UCSD-AML1 (cell line): ENCODE data around the gene LMOD3.
A peak's percentile ranks its signal among the peaks of the same experiment; 100 is the strongest.

Source experiments
- DNase-seq: peaks from one replicate; lab custom pipeline; 2025; ENCODE audit not compliant: unreplicated experiment; lab: John Stamatoyannopoulos, UW

The LMOD3 gene

GRCh38 chr3:69126216-69126615 lies 3.8 kb upstream of the LMOD3 start:
- no peak for DNase-seq

DNA sequence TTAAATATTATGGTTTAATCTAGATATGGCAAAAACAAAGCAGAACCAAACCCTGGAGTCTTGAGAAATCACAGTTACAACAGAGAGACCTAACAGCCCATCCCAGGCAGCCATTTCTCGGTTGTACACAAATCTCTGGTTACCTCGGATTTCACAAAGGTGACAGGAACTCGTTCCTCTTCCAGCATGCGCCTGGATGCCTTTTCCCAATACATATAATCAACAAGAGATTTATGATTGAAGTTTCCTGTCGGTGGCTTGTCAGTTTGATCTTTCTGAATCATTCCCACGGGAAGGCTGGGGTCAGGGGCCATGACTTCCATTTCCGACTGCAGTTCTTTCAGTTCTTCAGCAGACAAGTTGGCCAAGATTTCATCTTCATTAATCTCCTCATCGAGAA lies 445 bp downstream of the LMOD3 start:
- DNase-seq, result no peak

GRCh38 chr3:69121513-69121912 lies 882 bp downstream of the LMOD3 start:
- DNase-seq, result no peak

- DNase-seq, result peak; percentile 25
These were observed 1.4 kb downstream of the LMOD3 start for GRCh38 chr3:69120879-69121464.

DNA sequence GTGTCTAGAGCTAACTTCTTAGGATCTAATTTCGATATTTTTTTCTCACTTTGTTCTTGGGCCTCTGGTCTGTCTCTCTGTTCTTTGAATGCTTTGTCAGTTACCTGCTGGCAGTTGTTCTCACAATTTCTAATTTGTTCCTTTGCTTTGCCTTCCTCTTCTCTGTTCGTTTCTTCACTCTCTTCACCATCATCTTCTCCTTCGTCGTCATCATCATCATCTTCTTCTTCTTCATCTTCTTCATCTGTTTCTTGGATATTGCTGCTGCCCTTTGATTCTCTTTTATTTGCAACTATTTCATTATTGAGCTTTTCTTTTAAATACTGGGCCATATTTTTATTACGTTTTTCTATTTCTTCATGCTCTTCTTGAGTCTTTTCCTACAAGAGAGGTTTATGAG lies 2.7 kb downstream of the LMOD3 start:
- no peak for DNase-seq

DNA sequence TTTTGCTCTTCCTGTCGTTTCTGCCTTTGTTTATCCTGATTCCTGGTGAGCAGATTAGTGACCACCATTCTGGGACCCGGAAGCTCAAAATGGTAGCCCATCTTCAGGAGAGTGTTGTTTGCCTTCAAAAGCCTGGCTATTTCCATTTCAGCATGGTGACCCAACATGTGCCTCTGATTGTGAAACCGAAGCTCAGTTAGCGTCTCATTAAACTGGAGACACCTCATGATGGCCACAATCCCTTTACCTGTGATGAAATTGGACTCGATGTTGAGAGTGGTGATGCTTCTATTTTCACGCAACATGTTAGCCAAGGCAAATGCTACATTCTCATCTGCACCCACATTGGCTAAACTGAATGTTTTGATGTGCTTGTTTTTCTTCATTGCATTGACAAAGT lies 3.3 kb downstream of the LMOD3 start:
- DNase-seq, result no peak

DNA sequence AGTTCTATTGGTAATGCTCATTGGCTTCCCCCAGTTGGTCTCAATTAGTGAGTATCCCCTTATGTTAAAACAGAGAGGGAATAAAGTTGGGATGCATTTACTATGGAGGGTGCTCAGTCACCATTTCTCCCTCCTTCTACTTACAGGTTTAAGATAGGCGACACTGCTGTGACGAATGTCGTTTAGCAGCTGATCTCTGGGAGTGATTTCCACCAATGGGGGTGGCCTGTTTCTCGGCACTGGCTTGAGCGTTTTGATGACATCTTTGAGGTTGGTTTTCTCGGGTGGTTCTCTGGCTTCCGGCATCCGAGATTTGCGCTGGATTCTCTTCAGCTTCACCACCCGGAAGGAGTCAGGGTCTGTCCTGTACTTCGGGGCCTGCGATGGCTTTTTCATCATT lies 3.8 kb downstream of the LMOD3 start:
- DNase-seq, result no peak

GRCh38 chr3:69116897-69117296 lies 5.5 kb downstream of the LMOD3 start:
- no peak for DNase-seq

- no peak for DNase-seq
These were observed 6.2 kb downstream of the LMOD3 start for GRCh38 chr3:69116162-69116561.

DNA sequence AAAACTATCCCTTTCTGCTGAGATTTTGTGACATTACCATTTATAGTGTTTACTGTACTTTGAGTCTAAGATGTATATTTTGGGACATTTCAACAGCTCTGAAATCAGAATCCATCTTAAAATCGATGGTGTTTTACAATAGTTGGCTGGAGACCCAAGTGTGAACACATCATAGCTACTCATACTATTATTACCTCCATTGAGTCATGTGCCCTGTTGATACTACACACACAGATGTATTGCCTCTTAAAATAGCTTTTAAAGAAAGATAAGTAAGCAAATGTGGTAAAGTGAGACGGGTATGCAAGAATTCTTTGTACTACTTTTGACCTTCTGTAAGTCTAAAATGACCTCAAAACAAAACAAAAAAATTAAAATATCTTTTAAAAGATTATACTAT lies 6.7 kb downstream of the LMOD3 start:
- no peak for DNase-seq

DNA sequence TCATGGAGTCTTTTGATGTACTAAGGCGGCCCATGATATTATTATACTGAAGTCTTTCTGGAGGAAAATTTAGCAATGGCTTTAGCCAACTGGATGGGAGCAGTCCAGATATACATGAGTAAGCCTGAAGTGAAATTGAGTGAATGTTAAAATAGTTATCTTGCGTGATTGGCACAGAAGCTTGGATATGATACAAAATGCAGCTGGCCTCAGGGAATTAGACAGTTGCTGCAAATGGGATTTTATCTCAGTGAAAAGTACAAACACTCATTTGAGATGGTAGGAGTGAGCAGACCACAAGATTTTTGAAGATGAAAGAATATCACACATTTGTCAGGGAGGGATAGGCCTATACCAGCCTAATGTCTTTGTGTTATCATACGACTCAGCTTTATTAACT lies 8.9 kb downstream of the LMOD3 start:
- no peak for DNase-seq

GRCh38 chr3:69110941-69111546 lies 11.4 kb downstream of the LMOD3 start:
- DNase-seq, result no peak

GRCh38 chr3:69108811-69109210 lies 13.6 kb downstream of the LMOD3 start:
- DNase-seq, result no peak

- DNase-seq, result no peak
These were observed 14.6 kb downstream of the LMOD3 start for GRCh38 chr3:69107841-69108240.

DNA sequence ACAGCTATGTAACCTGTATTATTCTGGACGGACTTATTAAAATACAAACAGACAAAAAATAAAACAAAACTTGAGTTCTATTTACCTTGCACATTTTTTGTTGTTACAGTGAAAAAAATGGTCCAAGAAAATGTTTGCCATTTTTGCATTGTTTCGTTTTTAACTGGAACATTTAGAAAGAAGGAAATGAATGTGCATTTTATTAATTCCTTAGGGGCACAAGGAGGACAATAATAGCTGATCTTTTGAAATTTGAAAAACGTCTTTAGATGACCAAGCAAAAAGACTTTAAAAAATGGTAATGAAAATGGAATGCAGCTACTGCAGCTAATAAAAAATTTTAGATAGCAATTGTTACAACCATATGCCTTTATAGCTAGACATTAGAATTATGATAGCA lies 17.1 kb downstream of the LMOD3 start:
- DNase-seq, result no peak

GRCh38 chr3:69104586-69104985 lies 17.8 kb downstream of the LMOD3 start:
- no peak for DNase-seq

DNA sequence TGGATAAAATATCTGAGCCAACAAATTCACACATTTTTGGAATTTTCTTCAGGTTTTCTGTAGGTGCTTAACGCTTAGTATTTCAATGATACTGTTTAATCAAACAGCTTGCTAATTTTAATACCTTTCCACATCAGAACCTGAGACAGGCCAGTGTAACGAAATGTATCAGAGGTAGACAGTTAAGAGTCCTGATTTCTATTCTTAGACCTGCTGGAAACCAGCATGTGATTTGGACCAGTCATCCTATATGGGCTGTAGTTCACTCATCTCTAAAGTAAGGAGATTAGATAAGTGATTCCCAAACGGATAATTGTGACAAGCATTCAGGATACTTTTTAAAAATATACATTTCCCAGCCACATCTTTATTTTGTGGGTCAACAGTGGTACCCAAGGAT lies 19.3 kb downstream of the LMOD3 start:
- no peak for DNase-seq

DNA sequence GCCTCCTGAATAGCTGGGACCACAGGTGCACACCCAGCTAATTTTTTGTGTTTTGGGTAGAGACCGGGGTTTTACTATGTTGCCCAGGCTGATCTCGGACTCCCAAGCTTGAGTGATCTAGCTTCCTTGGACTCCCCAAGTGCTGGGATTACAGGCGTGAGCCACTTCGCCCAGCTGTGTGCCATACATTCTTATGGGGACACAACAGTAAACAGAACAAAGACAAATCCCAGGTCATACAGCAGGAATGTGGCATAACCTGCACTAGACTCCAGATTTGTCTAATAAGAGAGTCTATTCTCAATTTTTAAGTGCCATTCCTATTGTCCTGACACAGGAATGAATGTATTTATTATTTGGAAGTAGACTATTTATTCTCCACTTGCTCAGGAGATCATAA lies 20.0 kb downstream of the LMOD3 start:
- DNase-seq, result no peak

DNA sequence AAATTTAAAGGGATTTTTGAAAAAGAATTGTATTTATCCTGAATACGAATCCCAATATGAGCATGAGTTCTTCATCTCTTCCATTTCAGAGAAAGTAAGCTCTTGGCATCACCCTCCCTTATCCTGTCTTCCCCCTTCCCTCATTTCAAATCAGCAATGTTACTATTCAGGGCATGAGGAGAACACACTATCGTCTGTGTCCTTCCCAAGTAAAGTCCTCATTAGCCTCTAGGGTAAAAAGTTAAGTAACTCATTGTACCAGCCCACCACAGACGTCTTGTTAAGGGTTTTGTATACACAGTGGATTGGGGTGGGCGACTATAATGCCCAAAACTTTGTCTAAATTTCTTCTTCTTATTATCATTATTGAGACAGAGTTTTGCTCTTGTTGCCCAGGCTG lies 22.8 kb downstream of the LMOD3 start:
- no peak for DNase-seq

- DNase-seq, result no peak
These were observed 24.8 kb downstream of the LMOD3 start for GRCh38 chr3:69097407-69098086.

GRCh38 chr3:69096299-69096698 lies 26.1 kb downstream of the LMOD3 start:
- DNase-seq, result no peak

DNA sequence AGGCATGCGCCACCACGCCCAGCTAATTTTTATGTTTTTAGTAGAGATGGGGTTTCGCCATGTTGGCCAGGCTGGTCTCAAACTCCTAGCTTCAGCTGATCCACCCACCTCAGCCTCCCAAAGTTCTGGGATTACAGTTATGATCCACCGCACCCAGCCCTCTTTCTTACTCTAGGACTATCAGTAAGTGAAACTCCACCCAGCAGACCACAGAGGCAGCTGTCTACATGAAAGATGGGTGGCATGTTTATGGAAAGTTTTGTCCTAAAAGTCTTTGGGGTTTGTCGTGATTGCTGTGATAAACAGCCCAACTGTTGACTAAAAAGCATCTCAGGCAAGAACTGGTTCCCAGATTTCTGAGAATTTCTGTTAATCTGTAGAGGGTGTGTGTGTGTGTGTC lies 26.8 kb downstream of the LMOD3 start:
- no peak for DNase-seq
